GM12892 (cell line): ENCODE data around the gene RNF213.

Source experiments
- POLR2A ChIP-seq: IDR thresholded peaks from 2 replicates; pipeline ENCODE4 v1.6.1; 2011; ENCODE audit warnings: low read depth, low read length, control low read depth
- POLR2AphosphoS5 ChIP-seq: IDR thresholded peaks from 2 replicates; pipeline ENCODE4 v1.6.1; 2011; ENCODE audit warnings: low read depth, low read length, control low read depth
- TAF1 ChIP-seq: IDR thresholded peaks from 2 replicates; pipeline ENCODE4 v1.6.1; 2011; ENCODE audit warnings: low read depth, mild to moderate bottlenecking, control low read depth, low read length, borderline replicate concordance

DNA sequence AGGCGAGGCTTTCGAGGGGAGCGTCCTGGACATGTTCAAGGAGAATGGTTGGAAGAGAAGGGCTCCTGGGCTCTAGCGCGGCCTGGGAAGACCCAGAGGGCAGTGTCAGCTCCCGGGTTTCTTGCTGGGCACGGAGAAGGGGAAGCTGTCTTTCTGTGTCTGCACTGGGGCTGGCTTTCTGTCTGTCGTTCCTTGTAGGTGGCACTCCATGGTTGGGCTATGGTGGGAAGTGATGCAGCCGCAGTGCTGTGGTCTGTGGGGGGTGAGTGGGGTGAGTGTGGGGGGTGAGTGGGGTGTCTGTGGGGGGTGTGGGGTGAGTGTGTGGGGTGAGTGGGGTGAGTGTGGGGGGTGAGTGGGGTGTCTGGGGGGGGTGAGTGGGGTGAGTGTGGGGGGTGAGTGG is 13.7 kb downstream of the RNF213 start:
- no peak for TF ChIP-seq POLR2A
- no peak for TF ChIP-seq TAF1
- no peak for TF ChIP-seq POLR2AphosphoS5
